Nephron progenitor cell (in vitro differentiated cells): Measurements from ENCODE around the gene NLRC3.

Experiments
- DNase-seq: peaks from one replicate; pipeline ENCODE4 v3.0.0; 2021
- H3K27ac Mint-ChIP-seq: 2 replicates; pipeline ENCODE4 v1.8.0; 2021; ENCODE audit warnings: mild to moderate bottlenecking, moderate library complexity, mixed read lengths
- H3K27me3 Mint-ChIP-seq: 2 replicates; pipeline ENCODE4 v1.8.0; 2021; ENCODE audit warnings: mild to moderate bottlenecking, low read depth, mixed read lengths; ENCODE audit not compliant: poor library complexity
- H3K36me3 Mint-ChIP-seq: 2 replicates; pipeline ENCODE4 v1.8.0; 2021; ENCODE audit warnings: low read depth, mixed read lengths
- H3K4me1 Mint-ChIP-seq: 2 replicates; pipeline ENCODE4 v1.8.0; 2021; ENCODE audit warnings: mixed read lengths
- H3K4me3 Mint-ChIP-seq: 2 replicates; pipeline ENCODE4 v1.8.0; 2021; ENCODE audit warnings: mild to moderate bottlenecking, moderate library complexity, mixed read lengths
- H3K9me3 Mint-ChIP-seq: 2 replicates; pipeline ENCODE4 v1.8.0; 2021; ENCODE audit warnings: mild to moderate bottlenecking, moderate library complexity, mixed read lengths
- TF ChIP-seq, protein P1 (sequence below): fragments of 200-600 bp; sonication (generic); IDR thresholded peaks from 2 replicates; pipeline ENCODE4 v1.5.0; 2021; ENCODE audit warnings: antibody characterized with exemption

Gene NLRC3

GRCh38 chr16:3498988-3499387 lies 78.2 kb downstream of the NLRC3 start:
- H3K4me1 Mint-ChIP-seq: peaks cover 19% of the 10 kb centered on the region
- no peak overlapping the region for H3K4me3 Mint-ChIP-seq
- TF ChIP-seq, protein P1, sequence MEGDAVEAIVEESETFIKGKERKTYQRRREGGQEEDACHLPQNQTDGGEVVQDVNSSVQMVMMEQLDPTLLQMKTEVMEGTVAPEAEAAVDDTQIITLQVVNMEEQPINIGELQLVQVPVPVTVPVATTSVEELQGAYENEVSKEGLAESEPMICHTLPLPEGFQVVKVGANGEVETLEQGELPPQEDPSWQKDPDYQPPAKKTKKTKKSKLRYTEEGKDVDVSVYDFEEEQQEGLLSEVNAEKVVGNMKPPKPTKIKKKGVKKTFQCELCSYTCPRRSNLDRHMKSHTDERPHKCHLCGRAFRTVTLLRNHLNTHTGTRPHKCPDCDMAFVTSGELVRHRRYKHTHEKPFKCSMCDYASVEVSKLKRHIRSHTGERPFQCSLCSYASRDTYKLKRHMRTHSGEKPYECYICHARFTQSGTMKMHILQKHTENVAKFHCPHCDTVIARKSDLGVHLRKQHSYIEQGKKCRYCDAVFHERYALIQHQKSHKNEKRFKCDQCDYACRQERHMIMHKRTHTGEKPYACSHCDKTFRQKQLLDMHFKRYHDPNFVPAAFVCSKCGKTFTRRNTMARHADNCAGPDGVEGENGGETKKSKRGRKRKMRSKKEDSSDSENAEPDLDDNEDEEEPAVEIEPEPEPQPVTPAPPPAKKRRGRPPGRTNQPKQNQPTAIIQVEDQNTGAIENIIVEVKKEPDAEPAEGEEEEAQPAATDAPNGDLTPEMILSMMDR: no peak
- no peaks in the 10 kb centered on the region for H3K36me3 Mint-ChIP-seq
- H3K27ac Mint-ChIP-seq: no peak overlapping the region
- H3K27me3 Mint-ChIP-seq: peaks cover 6% of the 10 kb centered on the region
- no peak for DNase-seq
- H3K9me3 Mint-ChIP-seq: peaks cover 4% of the 10 kb centered on the region

GRCh38 chr16:3497771-3498170 lies 79.4 kb downstream of the NLRC3 start:
- H3K9me3 Mint-ChIP-seq: peaks cover 4% of the 10 kb centered on the region
- DNase-seq: no peak
- H3K27ac Mint-ChIP-seq: no peak overlapping the region
- peaks cover 25% of the 10 kb centered on the region for H3K4me1 Mint-ChIP-seq
- no peak overlapping the region for H3K4me3 Mint-ChIP-seq
- no peaks in the 10 kb centered on the region for H3K36me3 Mint-ChIP-seq
- H3K27me3 Mint-ChIP-seq: peaks cover 6% of the 10 kb centered on the region
- TF ChIP-seq, protein P1: no peak

DNA sequence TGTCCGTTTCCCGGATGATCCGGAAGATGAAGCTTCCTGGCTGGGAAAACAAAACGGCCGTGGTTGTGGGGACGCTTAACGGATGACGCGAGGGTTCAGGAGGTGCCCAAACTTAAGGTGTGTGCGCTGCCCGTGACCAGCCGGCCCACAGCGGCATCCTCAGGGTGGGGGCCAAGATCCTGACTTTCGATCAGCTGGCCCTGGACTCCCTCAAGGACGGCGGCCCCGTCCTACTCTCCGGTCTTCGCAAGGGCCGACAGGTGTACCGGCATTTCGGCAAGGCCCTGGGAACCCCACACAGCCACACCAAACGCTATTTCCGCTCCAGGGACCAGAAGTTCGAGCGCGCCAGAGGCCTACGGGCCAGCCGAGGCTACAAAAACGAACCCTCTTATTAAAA lies 80.8 kb downstream of the NLRC3 start:
- Mint-ChIP-seq H3K27ac (no peak overlapping the region), H3K27me3 (peaks cover 6% of the 10 kb centered on the region), H3K4me1 (peaks cover 17% of the 10 kb centered on the region), H3K36me3 (no peaks in the 10 kb centered on the region), H3K9me3 (peaks cover 4% of the 10 kb centered on the region), H3K4me3 (no peak overlapping the region)
- TF ChIP-seq, protein P1: no peak
- DNase-seq: no peak

- peaks cover 14% of the 10 kb centered on the region for H3K4me1 Mint-ChIP-seq
- H3K36me3 Mint-ChIP-seq: no peaks in the 10 kb centered on the region
- H3K4me3 Mint-ChIP-seq: no peak within 1 kb of the TSS
- H3K27ac Mint-ChIP-seq: no peak within 1 kb of the TSS
- no peak for DNase-seq
- peaks cover 4% of the 10 kb centered on the region for H3K9me3 Mint-ChIP-seq
- peaks cover 6% of the 10 kb centered on the region for H3K27me3 Mint-ChIP-seq
- TF ChIP-seq, protein P1: no peak
Measured at GRCh38 chr16:3495176-3495575, 82.0 kb downstream of the NLRC3 start, which contains the start of gene C16orf90. C16orf90 (minus strand) TSS chr16:3495489; CDS start chr16:3495421, 68 bp downstream.

- Mint-ChIP-seq H3K4me3 (no peak overlapping the region), H3K36me3 (no peaks in the 10 kb centered on the region), H3K9me3 (peaks cover 3% of the 10 kb centered on the region), H3K4me1 (peaks cover 14% of the 10 kb centered on the region), H3K27me3 (peaks cover 6% of the 10 kb centered on the region), H3K27ac (no peak overlapping the region)
- TF ChIP-seq, protein P1: no peak
- DNase-seq: no peak
Measured at GRCh38 chr16:3494386-3494973, 82.7 kb downstream of the NLRC3 start.

DNA sequence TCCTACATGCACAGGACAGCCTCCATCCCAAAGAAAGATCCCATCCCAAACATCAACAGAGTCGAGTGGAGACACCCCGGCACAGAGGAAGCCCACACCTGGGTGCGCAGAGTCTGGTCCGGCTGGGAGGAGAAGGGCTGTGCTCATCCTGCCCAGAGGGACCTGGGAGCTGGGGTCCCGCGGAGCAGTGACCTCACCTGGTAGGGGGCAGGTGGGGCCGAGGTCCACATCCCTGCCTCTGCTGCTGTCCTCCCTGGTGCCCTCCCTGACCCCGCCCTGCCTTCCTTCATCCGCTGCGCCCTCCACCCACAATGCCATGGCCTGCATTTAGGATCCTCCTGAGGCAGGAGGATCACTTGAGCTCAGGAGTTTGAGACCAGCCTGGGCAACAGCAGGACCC lies 84.8 kb downstream of the NLRC3 start:
- TF ChIP-seq, protein P1: no peak
- Mint-ChIP-seq H3K36me3 (no peaks in the 10 kb centered on the region), H3K4me3 (no peak overlapping the region), H3K27me3 (no peaks in the 10 kb centered on the region), H3K4me1 (peaks cover 14% of the 10 kb centered on the region), H3K9me3 (no peaks in the 10 kb centered on the region), H3K27ac (peak overlapping the region; percentile 89)
- no peak for DNase-seq
